ENCODE data around the gene BANF2. TPM values are rescaled to one million over a fixed set of nuclear protein-coding genes. Genes with fewer than 3 reads are reported as not detected.

Gene BANF2
- total and polyA plus RNA-seq, 2 of the 13 experiments (the other 11 are each of a cell fraction or from before 2014, with no cell fraction given): 0.35 TPM; not detected in 1

DNA sequence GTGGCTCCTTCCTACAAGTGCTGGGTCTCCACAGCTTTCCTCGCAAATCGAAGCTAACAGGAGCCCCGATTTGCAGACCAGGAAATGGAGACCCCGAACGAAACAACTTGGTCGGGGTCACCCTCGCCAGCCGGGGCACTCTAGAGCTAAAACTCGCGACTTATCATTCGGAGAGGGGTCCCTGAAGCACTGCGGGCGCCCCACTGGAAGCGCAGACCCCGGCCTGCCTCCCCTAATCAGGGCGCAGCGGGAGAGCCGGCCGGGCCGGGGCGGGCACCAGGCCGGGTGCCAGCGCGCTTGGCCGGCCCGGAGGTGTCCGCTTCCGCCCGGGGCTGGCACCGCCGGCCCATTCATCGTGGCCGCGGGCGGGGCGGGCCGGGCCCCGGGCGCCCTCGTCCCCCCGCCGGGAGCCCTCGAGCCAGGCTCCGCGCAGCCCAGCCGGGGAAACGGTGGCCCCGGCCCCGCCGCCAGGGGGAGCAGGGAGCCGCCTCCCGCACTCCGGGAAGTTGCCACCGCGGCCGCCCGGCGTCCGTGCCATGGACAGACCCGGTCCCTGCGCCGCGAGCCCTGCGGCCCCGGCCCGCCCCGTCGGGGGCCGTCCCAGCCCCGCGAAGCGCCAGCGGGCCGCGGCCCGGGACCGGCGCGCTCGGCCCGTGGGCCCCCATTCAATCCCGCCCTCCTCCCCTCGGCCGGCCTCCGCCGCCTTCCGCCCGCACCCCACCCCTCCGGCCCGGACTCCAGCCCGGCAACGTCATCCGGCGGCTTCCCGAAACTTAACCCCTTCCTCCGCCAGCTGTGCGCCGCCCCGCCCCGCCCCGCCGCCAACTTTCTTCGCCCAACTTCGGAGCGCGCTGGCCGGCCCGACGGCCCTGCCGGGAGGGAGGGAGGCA is 18.7 kb upstream of the BANF2 start (continued):
- TF ChIP-seq, protein P1, sequence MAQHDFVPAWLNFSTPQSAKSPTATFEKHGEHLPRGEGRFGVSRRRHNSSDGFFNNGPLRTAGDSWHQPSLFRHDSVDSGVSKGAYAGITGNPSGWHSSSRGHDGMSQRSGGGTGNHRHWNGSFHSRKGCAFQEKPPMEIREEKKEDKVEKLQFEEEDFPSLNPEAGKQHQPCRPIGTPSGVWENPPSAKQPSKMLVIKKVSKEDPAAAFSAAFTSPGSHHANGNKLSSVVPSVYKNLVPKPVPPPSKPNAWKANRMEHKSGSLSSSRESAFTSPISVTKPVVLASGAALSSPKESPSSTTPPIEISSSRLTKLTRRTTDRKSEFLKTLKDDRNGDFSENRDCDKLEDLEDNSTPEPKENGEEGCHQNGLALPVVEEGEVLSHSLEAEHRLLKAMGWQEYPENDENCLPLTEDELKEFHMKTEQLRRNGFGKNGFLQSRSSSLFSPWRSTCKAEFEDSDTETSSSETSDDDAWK (CRISPR knock-in tag; IDR thresholded peaks at IDR 0.05): no peak
- peak; percentile 14; the same call in 1 of the 2 replicates for TF ChIP-seq ZNF605 (CRISPR knock-in tag; IDR thresholded peaks at IDR 0.05)
- peak; percentile 7 for TF ChIP-seq TEAD3 (CRISPR knock-in tag; optimal IDR thresholded peaks at IDR 0.05; ENCODE audit: borderline replicate concordance)
- 0 out of 2 replicates have a peak, but pooled peaks have one; percentile 28 for TF ChIP-seq SP4 (CRISPR knock-in tag; IDR thresholded peaks at IDR 0.05)
- TF ChIP-seq RAD21 (CRISPR knock-in tag; IDR thresholded peaks at IDR 0.05): peak; percentile 99
- peak; percentile 17; the same call in 1 of the 2 replicates for TF ChIP-seq TAF1 (CRISPR knock-in tag; IDR thresholded peaks at IDR 0.05)
- TF ChIP-seq ZFP37 (CRISPR knock-in tag; IDR thresholded peaks at IDR 0.05; ENCODE audit: borderline replicate concordance): no peak; the same call in 1 of the 2 replicates
- TF ChIP-seq HMG20B (CRISPR knock-in tag; conservative IDR thresholded peaks at IDR 0.05): no peak
- peak; percentile 25; the same call in 1 of the 2 replicates for TF ChIP-seq ZNF121 (CRISPR knock-in tag; IDR thresholded peaks at IDR 0.05)
- 0 out of 2 replicates have a peak, but pooled peaks have one; percentile 10 for TF ChIP-seq KLF6 (CRISPR knock-in tag; IDR thresholded peaks at IDR 0.05)
- no peak for TF ChIP-seq RXRB (CRISPR knock-in tag; IDR thresholded peaks at IDR 0.05; ENCODE audit: borderline replicate concordance)
- TF ChIP-seq, protein P2, sequence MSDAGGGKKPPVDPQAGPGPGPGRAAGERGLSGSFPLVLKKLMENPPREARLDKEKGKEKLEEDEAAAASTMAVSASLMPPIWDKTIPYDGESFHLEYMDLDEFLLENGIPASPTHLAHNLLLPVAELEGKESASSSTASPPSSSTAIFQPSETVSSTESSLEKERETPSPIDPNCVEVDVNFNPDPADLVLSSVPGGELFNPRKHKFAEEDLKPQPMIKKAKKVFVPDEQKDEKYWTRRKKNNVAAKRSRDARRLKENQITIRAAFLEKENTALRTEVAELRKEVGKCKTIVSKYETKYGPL (CRISPR knock-in tag; IDR thresholded peaks at IDR 0.05): peak; percentile 54; the same call in 1 of the 2 replicates
- no peak for TF ChIP-seq NR2F1 (CRISPR knock-in tag; IDR thresholded peaks at IDR 0.05)
- TF ChIP-seq ZC3H13 (CRISPR knock-in tag; IDR thresholded peaks at IDR 0.05): no peak; the same call in 1 of the 2 replicates
- peak; percentile 64 for TF ChIP-seq SAP130 (CRISPR knock-in tag; IDR thresholded peaks at IDR 0.05; ENCODE audit: low read depth)
- peak; percentile 54; the same call in 1 of the 2 replicates for TF ChIP-seq MYC (CRISPR knock-in tag; IDR thresholded peaks at IDR 0.05; ENCODE audit: borderline replicate concordance)
- TF ChIP-seq SOX13 (IDR thresholded peaks at IDR 0.05): no peak
- no peak for TF ChIP-seq SOX13 (CRISPR knock-in tag; conservative IDR thresholded peaks at IDR 0.05 in 1 of 2, IDR thresholded peaks at IDR 0.05 in 1 of 2)
- peak; percentile 61; the same call in 1 of the 2 replicates for TF ChIP-seq SP5 (CRISPR knock-in tag; IDR thresholded peaks at IDR 0.05; ENCODE audit: borderline replicate concordance, low read depth)
- no peak for TF ChIP-seq FLYWCH1 (CRISPR knock-in tag; IDR thresholded peaks at IDR 0.05)
- TF ChIP-seq, protein P3, sequence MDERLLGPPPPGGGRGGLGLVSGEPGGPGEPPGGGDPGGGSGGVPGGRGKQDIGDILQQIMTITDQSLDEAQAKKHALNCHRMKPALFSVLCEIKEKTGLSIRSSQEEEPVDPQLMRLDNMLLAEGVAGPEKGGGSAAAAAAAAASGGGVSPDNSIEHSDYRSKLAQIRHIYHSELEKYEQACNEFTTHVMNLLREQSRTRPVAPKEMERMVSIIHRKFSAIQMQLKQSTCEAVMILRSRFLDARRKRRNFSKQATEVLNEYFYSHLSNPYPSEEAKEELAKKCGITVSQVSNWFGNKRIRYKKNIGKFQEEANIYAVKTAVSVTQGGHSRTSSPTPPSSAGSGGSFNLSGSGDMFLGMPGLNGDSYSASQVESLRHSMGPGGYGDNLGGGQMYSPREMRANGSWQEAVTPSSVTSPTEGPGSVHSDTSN (CRISPR knock-in tag; IDR thresholded peaks at IDR 0.05): no peak
- no peak for TF ChIP-seq ZNF841 (CRISPR knock-in tag; IDR thresholded peaks at IDR 0.05; ENCODE audit: borderline replicate concordance)
- TF ChIP-seq NFE2 (CRISPR knock-in tag; IDR thresholded peaks at IDR 0.05): no peak
- TF ChIP-seq FOXJ3 (CRISPR knock-in tag; IDR thresholded peaks at IDR 0.05; ENCODE audit: borderline replicate concordance): no peak
- TF ChIP-seq MED8 (CRISPR knock-in tag; IDR thresholded peaks at IDR 0.05; ENCODE audit: insufficient replicate concordance): peak; percentile 10
- peak; percentile 70; the same call in 1 of the 2 replicates for TF ChIP-seq HNRNPL (IDR thresholded peaks at IDR 0.05; ENCODE audit: low read depth, low read length)
- TF ChIP-seq ARNT2 (CRISPR knock-in tag; IDR thresholded peaks at IDR 0.05; ENCODE audit: low read depth): peak; percentile 25; the same call in 1 of the 2 replicates
- TF ChIP-seq, protein P4, sequence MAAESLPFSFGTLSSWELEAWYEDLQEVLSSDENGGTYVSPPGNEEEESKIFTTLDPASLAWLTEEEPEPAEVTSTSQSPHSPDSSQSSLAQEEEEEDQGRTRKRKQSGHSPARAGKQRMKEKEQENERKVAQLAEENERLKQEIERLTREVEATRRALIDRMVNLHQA (CRISPR knock-in tag; IDR thresholded peaks at IDR 0.05): no peak

All from HepG2 (cell line).